OCI-M2 (cell line): ENCODE measurements around the gene SECISBP2.

Source experiments
- DNase-seq: peaks from one replicate; lab custom pipeline; 2025; ENCODE audit not compliant: unreplicated experiment; lab: John Stamatoyannopoulos, UW

Gene SECISBP2

DNA sequence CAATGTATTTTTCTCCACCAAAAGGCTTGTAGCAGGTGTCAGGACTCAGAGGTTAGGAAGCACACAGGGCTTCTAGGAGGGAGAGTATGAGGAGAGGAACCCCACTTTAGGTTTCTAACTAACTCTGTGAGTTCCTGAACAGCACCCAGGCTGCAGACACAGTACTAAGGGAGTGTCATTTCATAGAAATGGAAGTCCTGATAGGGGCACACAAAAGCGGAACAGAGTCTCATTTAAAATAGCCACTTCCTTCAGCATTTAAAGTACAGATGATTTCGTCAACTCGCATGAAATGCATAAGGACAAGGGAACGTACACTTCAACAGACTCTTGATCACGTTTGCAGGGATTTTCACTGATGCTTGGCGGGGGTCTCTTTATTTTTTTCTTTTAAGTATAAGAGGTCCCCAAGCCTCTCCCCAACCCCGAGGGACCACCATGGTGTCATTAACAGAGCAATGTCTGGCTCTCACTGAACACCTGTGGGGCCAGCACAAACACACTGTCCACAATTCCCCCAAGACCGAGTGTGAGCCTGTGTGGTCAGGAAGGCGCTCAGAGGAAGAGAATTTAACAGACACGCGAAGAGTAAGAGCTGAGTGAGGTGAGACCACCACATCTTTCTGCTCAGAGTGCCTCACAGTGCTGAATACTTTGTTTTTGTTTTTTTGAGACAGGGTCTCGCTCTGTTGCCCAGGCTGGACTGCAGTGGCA is 82.3 kb downstream of the SECISBP2 start:
- no peak for DNase-seq

GRCh38 chr9:89402695-89403427 is 84.6 kb downstream of the SECISBP2 start:
- no peak for DNase-seq

DNA sequence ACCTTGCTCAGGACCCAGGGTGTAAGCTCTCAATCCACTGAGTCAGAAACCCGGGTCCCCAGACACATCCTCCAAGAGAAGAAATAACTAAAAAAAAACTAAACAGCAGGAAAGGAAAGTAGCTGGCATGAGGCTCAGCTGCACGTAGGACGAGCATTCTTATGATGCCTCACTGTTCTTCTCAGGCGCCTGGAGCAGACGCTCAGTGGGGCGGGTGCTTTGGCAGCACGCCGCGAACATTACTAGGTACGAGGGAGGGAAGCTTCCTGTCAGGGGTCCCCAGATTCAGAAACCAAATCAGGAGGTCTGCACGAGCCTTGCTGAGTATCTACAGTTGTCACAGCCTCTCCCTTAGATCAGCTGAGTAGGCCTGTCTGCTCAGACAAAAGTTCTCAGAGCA is 85.8 kb downstream of the SECISBP2 start:
- no peak for DNase-seq

DNA sequence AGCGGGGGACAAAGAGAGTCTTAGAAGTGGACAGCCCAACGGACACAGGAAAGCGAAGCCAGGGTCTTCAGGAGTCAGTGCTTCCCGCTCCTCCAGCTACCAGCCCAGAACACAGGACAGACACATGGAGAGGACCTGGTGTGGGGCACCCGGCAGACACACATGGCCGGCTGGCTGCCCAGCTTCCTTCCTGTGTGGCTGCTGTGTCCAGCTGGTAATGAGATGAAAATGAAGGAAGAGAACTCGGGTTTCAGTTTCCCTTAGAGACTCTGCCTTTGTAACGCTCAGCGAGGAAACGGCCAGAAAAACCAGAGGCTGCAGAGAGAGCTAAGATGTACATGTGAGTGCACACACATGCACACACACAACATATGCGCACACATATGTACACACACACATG is 87.5 kb downstream of the SECISBP2 start:
- no peak for DNase-seq

DNA sequence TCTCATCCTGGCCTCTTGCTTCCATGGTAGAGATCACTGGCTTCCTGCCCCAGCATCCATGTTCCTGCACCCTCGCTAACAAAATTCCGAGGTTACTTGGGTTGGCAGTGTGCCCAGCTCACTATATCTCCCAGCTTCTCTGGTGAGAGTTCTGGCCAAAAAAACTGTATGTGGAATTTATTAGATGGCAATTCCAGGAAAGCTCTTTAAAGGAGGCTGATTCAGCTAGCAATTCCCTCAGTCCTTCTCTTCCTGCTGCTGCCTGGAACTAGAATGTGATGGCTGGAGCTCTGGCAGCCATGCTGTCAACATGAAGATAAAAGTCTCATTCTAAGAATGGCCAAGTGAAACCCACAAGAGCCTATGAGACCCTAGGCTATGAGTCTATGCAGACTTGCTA is 88.8 kb downstream of the SECISBP2 start:
- DNase-seq = no peak

DNA sequence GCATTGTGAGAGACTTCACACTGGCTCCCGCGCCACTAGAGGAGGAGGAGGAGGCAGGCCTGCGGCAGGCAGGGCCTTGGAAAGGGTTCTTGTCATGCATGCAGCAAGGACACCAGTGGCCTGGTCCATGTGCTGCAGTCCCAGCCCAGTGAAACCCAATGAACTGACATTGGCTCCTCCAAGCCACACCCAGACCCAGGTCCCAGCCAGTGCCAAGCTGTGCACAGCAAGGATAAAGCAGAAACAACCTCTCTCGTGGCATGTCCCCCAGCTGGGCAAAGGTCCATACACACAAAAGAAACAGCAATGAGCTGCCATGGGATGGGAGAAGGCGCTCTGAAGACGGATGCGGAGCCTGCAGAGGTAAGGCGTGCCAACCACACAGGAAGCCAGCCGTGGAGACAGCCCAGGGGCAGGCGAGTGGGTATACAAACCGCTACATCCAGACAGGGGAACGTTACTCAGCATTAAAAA is 90.4 kb downstream of the SECISBP2 start:
- DNase-seq = no peak
